AG09319 (cell line): ENCODE data around the gene FOXK1.
A peak's percentile ranks its signal among the peaks of the same experiment; 100 is the strongest.

Experiments
- DNase-seq: peaks from one replicate; pipeline ENCODE4 v3.0.0-alpha.2; 2010; ENCODE audit warnings: low read depth; ENCODE audit errors: extremely low read depth
- CTCF ChIP-seq: IDR thresholded peaks from 2 replicates; pipeline ENCODE4 v1.5.1; 2011; ENCODE audit warnings: low read depth, mild to moderate bottlenecking, inconsistent platforms, low read length, moderate library complexity

FOXK1 gene

GRCh38 chr7:4718075-4718474 is 36.0 kb downstream of the FOXK1 start:
- no peak for TF ChIP-seq CTCF
- no peak for DNase-seq

- DNase-seq: no peak
- no peak for TF ChIP-seq CTCF
Observed at GRCh38 chr7:4720225-4720624, 38.1 kb downstream of the FOXK1 start.

- TF ChIP-seq CTCF: no peak
- no peak for DNase-seq
Observed at GRCh38 chr7:4722308-4722707, 40.2 kb downstream of the FOXK1 start.

- no peak for TF ChIP-seq CTCF
- no peak for DNase-seq
Observed at GRCh38 chr7:4722960-4723630, 41.0 kb downstream of the FOXK1 start.

- DNase-seq: no peak
- TF ChIP-seq CTCF: no peak
Observed at GRCh38 chr7:4724648-4725013, 42.5 kb downstream of the FOXK1 start.

- DNase-seq: peak; percentile 70
- peak; percentile 2; the same call in 1 of the 2 replicates for TF ChIP-seq CTCF
Observed at GRCh38 chr7:4725014-4725849, 43.1 kb downstream of the FOXK1 start.

GRCh38 chr7:4725850-4726450 is 43.9 kb downstream of the FOXK1 start:
- no peak for DNase-seq
- no peak for TF ChIP-seq CTCF
